Measurements from ENCODE around the gene SND1.

SND1 gene

GRCh38 chr7:127986581-127987521 is 334.9 kb downstream of the SND1 start:
- Mint-ChIP-seq H3K27ac (no peak overlapping the region), H3K9me3 (no peaks in the 10 kb centered on the region), H3K4me3 (no peak overlapping the region), H3K36me3 (ENCODE audit: low read depth) (peaks cover 51% of the 10 kb centered on the region), H3K27me3 (no peaks in the 10 kb centered on the region), H3K4me1 (ENCODE audit: low read depth) (peaks cover 27% of the 10 kb centered on the region)

- Mint-ChIP-seq H3K4me3 (no peak overlapping the region), H3K4me1 (ENCODE audit: low read depth) (peaks cover 12% of the 10 kb centered on the region), H3K36me3 (ENCODE audit: low read depth) (peaks cover 65% of the 10 kb centered on the region), H3K27me3 (no peaks in the 10 kb centered on the region), H3K9me3 (no peaks in the 10 kb centered on the region), H3K27ac (no peak overlapping the region)
These were observed 336.8 kb downstream of the SND1 start for GRCh38 chr7:127988751-127989150.

- Mint-ChIP-seq H3K9me3 (no peaks in the 10 kb centered on the region), H3K27ac (no peak overlapping the region), H3K36me3 (ENCODE audit: low read depth) (peaks cover 84% of the 10 kb centered on the region), H3K4me3 (no peak overlapping the region), H3K27me3 (no peaks in the 10 kb centered on the region), H3K4me1 (ENCODE audit: low read depth) (no peaks in the 10 kb centered on the region)
These were observed 341.3 kb downstream of the SND1 start for GRCh38 chr7:127993317-127993716.

- Mint-ChIP-seq H3K27ac (no peak overlapping the region), H3K36me3 (ENCODE audit: low read depth) (peaks cover 83% of the 10 kb centered on the region), H3K4me1 (ENCODE audit: low read depth) (no peaks in the 10 kb centered on the region), H3K4me3 (no peak overlapping the region), H3K9me3 (no peaks in the 10 kb centered on the region), H3K27me3 (no peaks in the 10 kb centered on the region)
These were observed 342.0 kb downstream of the SND1 start for GRCh38 chr7:127993987-127994386.

- H3K27ac Mint-ChIP-seq = no peak overlapping the region
- H3K9me3 Mint-ChIP-seq = no peaks in the 10 kb centered on the region
- H3K4me1 Mint-ChIP-seq (ENCODE audit: low read depth) = no peaks in the 10 kb centered on the region
- no peak overlapping the region for H3K4me3 Mint-ChIP-seq
- H3K36me3 Mint-ChIP-seq (ENCODE audit: low read depth) = peaks cover 80% of the 10 kb centered on the region
- H3K27me3 Mint-ChIP-seq = no peaks in the 10 kb centered on the region
These were observed 343.3 kb downstream of the SND1 start for GRCh38 chr7:127995156-127995880.

GRCh38 chr7:127995881-127996215 is 343.9 kb downstream of the SND1 start:
- Mint-ChIP-seq H3K4me1 (ENCODE audit: low read depth) (peaks cover under 1% of the 10 kb centered on the region), H3K4me3 (no peak overlapping the region), H3K36me3 (ENCODE audit: low read depth) (peaks cover 84% of the 10 kb centered on the region), H3K27me3 (no peaks in the 10 kb centered on the region), H3K27ac (no peak overlapping the region), H3K9me3 (no peaks in the 10 kb centered on the region)

- peaks cover 83% of the 10 kb centered on the region for H3K36me3 Mint-ChIP-seq (ENCODE audit: low read depth)
- no peaks in the 10 kb centered on the region for H3K27me3 Mint-ChIP-seq
- no peak overlapping the region for H3K4me3 Mint-ChIP-seq
- H3K9me3 Mint-ChIP-seq = no peaks in the 10 kb centered on the region
- peaks cover 6% of the 10 kb centered on the region for H3K4me1 Mint-ChIP-seq (ENCODE audit: low read depth)
- no peak overlapping the region for H3K27ac Mint-ChIP-seq
These were observed 344.5 kb downstream of the SND1 start for GRCh38 chr7:127996253-127997071.

- Mint-ChIP-seq H3K27ac (no peak overlapping the region), H3K36me3 (ENCODE audit: low read depth) (peaks cover 80% of the 10 kb centered on the region), H3K4me1 (ENCODE audit: low read depth) (peaks cover 7% of the 10 kb centered on the region), H3K27me3 (no peaks in the 10 kb centered on the region), H3K9me3 (no peaks in the 10 kb centered on the region), H3K4me3 (no peak overlapping the region)
These were observed 345.4 kb downstream of the SND1 start for GRCh38 chr7:127997226-127997922.

- Mint-ChIP-seq H3K4me3 (no peak overlapping the region), H3K27ac (no peak overlapping the region), H3K36me3 (ENCODE audit: low read depth) (peaks cover 67% of the 10 kb centered on the region), H3K9me3 (no peaks in the 10 kb centered on the region), H3K4me1 (ENCODE audit: low read depth) (peaks cover 20% of the 10 kb centered on the region), H3K27me3 (no peaks in the 10 kb centered on the region)
These were observed 346.7 kb downstream of the SND1 start for GRCh38 chr7:127998671-127999070.

GRCh38 chr7:128000048-128000447 is 348.1 kb downstream of the SND1 start:
- Mint-ChIP-seq H3K36me3 (ENCODE audit: low read depth) (peaks cover 55% of the 10 kb centered on the region), H3K4me1 (ENCODE audit: low read depth) (peaks cover 33% of the 10 kb centered on the region), H3K27ac (peak overlapping the region; percentile 36), H3K4me3 (no peak overlapping the region), H3K9me3 (no peaks in the 10 kb centered on the region), H3K27me3 (no peaks in the 10 kb centered on the region)

GRCh38 chr7:128000854-128001265 is 348.9 kb downstream of the SND1 start:
- peaks cover 53% of the 10 kb centered on the region for H3K36me3 Mint-ChIP-seq (ENCODE audit: low read depth)
- no peak overlapping the region for H3K27ac Mint-ChIP-seq

GRCh38 chr7:128003167-128003566 is 351.2 kb downstream of the SND1 start:
- H3K4me1 Mint-ChIP-seq (ENCODE audit: low read depth) = peaks cover 37% of the 10 kb centered on the region
- no peaks in the 10 kb centered on the region for H3K9me3 Mint-ChIP-seq
- no peak overlapping the region for H3K27ac Mint-ChIP-seq
- H3K36me3 Mint-ChIP-seq (ENCODE audit: low read depth) = peaks cover 43% of the 10 kb centered on the region
- H3K4me3 Mint-ChIP-seq = no peak overlapping the region
- no peaks in the 10 kb centered on the region for H3K27me3 Mint-ChIP-seq

More at GRCh38 chr7:128000854-128001265, 348.9 kb downstream of the SND1 start:
- no peaks in the 10 kb centered on the region for H3K27me3 Mint-ChIP-seq
- H3K4me1 Mint-ChIP-seq (ENCODE audit: low read depth) = peaks cover 37% of the 10 kb centered on the region
- no peaks in the 10 kb centered on the region for H3K9me3 Mint-ChIP-seq
- no peak overlapping the region for H3K4me3 Mint-ChIP-seq

- H3K27ac Mint-ChIP-seq = no peak overlapping the region
- H3K4me1 Mint-ChIP-seq (ENCODE audit: low read depth) = peaks cover 37% of the 10 kb centered on the region
- no peak overlapping the region for H3K4me3 Mint-ChIP-seq
- no peaks in the 10 kb centered on the region for H3K27me3 Mint-ChIP-seq
- H3K36me3 Mint-ChIP-seq (ENCODE audit: low read depth) = peaks cover 42% of the 10 kb centered on the region
- no peaks in the 10 kb centered on the region for H3K9me3 Mint-ChIP-seq
These were observed 351.8 kb downstream of the SND1 start for GRCh38 chr7:128003787-128004186.

GRCh38 chr7:128004623-128005022 is 352.6 kb downstream of the SND1 start:
- Mint-ChIP-seq H3K27me3 (no peaks in the 10 kb centered on the region), H3K9me3 (no peaks in the 10 kb centered on the region), H3K27ac (no peak overlapping the region), H3K4me1 (ENCODE audit: low read depth) (peaks cover 37% of the 10 kb centered on the region), H3K36me3 (ENCODE audit: low read depth) (peaks cover 41% of the 10 kb centered on the region), H3K4me3 (no peak overlapping the region)

All from stimulated activated naive CD8-positive, alpha-beta T cell treated with anti-CD3 and anti-CD28 coated beads, Interleukin-15, Interleukin-2, amounts not matched to agents 100 ng/mL and 50 ng/mL, for 24 hours (primary cell).